Measurements from ENCODE around the gene PEX26. TPM values are rescaled to one million over a fixed set of nuclear protein-coding genes. Genes with fewer than 3 reads are reported as not detected.
"Not testable (repeated sequence)": the region's sequence is repeated elsewhere in the genome, so short reads cannot be mapped to it uniquely, and the experiment has no call there.

Gene PEX26
- total RNA-seq (2014; rRNA removed; shearing (Covaris generic)): 33.7 and 38.7 TPM in 2 replicates
- 66.9 and 80.5 TPM in 2 replicates for polyA plus RNA-seq (2015; cell fraction: cytosol; rRNA removed)
- polyA plus RNA-seq (2015; cell fraction: nucleus; rRNA removed): 35.1 and 37.9 TPM in 2 replicates

DNA sequence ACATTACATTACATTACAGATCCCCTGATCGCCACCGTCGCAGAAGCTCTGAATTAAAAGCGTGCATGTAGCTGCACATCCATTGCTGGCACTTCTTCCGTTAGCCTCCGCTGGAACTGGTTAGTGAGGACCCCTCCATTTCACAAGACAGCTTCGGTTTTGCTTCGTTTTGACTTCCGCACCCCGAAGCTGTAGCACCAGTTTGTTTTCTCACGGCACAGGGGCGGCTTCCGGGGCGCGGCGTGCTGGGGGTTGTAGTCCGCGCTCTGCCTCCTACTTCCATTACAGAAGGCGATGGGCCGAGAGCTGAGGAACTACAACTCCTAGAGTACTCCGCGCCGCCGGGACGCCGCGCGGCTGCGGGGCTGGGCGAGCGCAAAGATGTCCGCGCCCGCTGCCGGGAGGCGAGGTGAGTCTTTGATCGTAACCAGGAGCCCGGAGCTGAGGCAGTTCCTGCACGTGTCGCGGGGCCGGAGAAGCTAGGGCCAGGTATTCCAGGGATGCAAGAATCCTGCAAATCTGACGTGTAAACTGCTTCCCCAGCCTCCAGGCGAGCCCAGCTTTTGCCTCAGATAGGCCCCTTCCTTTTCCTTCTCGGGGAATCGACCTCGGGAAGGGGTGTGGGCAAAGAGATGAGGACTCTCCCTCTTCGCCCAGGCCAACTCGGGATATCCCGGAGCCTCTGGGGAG, at the start of gene PEX26:
Gene PEX26 (plus strand): TSS at position 352 of the 690 bp plus-strand sequence. CDS start 387 bp downstream, outside the sequence.
- in situ Hi-C loops (cut with HindIII; ENCODE audit: low pct_unique_long_range_greater_than_20kb, low sequenced_read_pairs): no loop called here
- peak; percentile 96 for DNase-seq (ENCODE audit: low read depth, low spot score)

- in situ Hi-C loops (cut with HindIII; ENCODE audit: low pct_unique_long_range_greater_than_20kb, low sequenced_read_pairs): no loop called here
- no peak for DNase-seq (ENCODE audit: low read depth, low spot score)
These were observed 48.8 kb upstream of the PEX26 start for GRCh38 chr22:18028817-18029527.

DNA sequence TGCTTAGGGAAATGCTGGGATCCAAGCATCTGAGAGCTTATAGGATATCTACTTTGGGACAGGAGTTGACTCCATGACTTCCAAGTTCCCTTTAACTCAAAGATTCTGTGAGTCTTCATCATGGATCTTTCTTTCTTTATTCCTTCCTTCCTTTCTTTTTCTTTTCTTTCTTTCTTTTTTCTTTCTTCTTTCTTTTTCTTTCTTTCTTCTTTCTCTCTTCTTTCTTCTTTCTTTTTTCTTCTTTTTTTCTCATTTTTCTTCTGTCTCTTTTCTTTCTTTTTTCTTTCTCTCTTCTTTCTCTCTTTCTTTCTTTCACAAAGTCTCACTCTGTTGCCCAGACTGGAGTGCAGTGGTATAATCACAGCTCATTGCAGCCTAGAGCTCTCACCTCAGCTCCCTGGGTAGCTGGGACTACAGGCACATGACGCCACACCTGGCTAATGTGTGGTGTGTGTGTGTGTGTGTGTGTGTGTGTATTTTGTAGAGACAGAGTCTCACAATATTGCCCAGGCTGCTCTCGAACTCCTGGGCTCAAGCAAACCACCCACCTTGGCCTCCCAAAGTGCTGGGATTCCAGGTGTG, 48.0 kb upstream of the PEX26 start:
- no peak for DNase-seq (ENCODE audit: low read depth, low spot score)
- in situ Hi-C loops (cut with HindIII; ENCODE audit: low pct_unique_long_range_greater_than_20kb, low sequenced_read_pairs): no loop called here

DNA sequence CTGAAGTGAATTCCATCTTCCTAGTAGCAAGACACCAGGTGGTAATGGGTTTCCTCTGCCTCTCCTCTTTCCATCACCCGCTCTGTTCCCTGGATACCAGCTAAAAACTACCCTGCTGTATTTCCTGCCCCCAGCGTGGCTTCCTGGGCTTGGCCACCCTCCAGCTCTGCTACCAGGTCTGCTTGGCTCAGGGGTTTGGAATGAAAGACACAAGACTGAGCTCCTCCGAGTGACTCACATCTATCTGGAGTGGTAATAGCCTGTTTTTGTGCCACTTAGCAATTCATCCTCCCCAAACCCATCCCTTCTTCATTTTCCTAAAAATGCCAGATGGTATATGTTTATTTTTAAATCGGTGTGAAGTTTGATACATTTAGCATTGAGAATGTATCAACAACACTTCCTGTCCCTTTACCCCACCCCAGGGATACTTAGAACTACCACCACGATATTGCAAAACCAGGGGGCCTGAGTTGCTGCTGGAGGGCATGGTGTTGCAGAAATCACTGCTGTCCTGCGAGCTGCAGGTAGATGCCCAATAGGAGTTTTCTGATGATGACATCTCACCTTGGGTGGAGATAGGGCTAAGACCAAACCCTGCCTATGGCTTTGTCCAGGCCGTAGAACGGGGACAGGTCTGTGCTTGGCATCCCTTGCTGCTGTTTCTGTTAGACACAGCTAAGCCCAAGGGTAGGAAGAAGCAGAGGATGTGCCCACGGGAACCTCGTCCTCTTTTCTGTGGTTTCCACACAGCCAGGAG, 45.9 kb upstream of the PEX26 start:
- in situ Hi-C loops (cut with HindIII; ENCODE audit: low pct_unique_long_range_greater_than_20kb, low sequenced_read_pairs): no loop called here
- peak; percentile 49 for DNase-seq (ENCODE audit: low read depth, low spot score)

DNA sequence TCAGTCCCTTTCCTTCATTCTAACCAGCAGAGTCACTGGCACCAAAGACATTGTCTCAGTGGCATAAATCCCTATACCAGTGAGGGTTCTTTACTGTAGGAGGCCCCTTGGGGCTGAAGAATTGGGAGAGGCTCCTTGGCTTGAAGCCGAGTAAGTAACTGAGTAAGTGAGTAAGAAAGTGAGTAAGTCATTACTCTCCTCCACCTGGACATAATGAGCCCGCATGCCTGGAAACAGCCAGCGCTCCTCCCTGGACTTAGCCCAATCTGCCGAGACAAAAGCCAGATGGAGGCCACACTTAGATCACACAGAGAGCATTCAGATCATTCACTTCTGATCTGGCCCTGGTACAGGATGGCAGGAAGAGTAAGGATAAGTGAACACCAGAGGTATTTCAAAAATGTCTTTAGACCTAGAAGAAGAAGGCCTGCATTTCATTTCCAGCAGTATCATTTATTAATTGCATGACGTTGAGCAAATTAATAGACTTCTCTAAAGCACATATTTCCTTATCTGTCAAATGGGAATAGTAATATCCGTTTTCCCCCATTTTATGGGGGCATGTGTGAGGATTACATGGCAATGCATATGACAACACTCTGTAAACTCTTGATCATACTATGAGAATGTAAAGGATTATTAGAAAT, 45.2 kb upstream of the PEX26 start:
- DNase-seq (ENCODE audit: low read depth, low spot score): no peak
- in situ Hi-C loops (cut with HindIII; ENCODE audit: low pct_unique_long_range_greater_than_20kb, low sequenced_read_pairs): no loop called here

DNA sequence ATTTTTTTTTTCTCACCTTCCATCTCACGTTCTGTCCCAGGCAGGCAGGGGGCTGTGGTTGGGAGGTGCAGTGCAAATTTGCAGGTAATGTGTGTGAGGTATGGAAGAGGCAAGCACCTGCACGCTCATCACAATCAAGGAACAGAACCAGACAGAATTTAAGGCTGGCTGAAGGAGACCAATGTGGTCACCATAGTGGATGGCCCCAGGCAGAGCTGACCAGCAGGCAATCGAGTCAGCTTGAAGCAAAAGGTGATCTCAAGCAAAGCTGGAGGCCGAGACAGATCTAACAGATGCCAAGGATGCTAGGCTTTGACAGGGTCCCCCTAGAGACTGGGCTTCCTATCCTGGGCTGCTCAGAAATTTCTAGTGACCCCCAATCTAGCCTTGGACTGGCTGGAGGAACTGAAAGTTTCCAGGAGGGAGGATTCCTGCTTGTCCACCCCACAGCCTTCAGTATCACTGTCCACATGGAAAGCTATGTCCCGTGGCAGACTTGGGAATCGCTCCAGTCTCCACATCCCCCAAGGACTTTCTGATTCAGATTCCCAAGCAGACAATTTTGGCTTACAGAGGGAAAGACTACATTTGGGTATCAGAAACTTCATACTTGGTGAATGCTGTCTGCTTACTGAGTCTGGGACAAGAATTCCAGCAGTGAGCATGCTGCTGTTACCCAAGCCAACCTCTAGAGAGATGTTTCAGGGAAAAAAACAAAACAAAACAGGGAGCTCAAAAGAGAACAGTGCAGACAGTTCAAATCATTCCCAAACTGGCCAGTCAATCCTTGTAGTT, 44.4 kb upstream of the PEX26 start:
- in situ Hi-C loops (cut with HindIII; ENCODE audit: low pct_unique_long_range_greater_than_20kb, low sequenced_read_pairs): no loop called here
- no peak for DNase-seq (ENCODE audit: low read depth, low spot score)

- in situ Hi-C loops (cut with HindIII; ENCODE audit: low pct_unique_long_range_greater_than_20kb, low sequenced_read_pairs): no loop called here
- DNase-seq (ENCODE audit: low read depth, low spot score): no peak
These were observed 43.7 kb upstream of the PEX26 start for GRCh38 chr22:18034076-18034475.

DNA sequence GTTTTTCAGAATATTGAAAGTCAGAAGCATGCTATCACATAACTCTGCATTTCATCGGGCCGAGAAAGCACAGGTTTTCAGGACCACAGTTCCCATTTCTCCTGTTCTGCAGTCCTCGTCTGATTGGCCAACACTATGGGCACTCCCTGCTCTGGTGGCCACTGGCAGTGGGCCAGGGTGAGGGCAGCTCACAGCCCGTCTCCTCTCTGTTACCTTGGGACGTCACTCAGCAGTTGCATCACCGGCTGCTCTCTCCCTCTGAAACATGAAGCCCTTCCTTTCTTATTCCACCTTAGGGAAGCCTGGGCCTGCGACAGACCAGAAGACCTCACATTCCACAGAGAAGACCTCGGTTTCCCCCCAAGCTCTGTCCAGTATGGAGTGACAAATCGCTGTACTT, 42.0 kb upstream of the PEX26 start:
- in situ Hi-C loops (cut with HindIII; ENCODE audit: low pct_unique_long_range_greater_than_20kb, low sequenced_read_pairs): no loop called here

DNA sequence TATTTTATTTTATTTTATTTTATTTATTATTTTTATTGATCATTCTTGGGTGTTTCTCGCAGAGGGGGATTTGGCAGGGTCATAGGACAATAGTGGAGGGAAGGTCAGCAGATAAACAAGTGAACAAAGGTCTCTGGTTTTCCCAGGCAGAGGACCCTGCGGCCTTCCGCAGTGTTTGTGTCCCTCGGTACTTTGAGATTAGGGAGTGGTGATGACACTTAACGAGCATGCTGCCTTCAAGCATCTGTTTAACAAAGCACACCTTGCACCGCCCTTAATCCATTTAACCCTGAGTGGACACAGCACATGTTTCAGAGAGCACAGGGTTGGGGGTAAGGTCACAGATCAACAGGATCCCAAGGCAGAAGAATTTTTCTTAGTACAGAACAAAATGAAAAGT, 36.9 kb upstream of the PEX26 start:
- DNase-seq (ENCODE audit: low read depth, low spot score); in situ Hi-C loops (cut with HindIII; ENCODE audit: low pct_unique_long_range_greater_than_20kb, low sequenced_read_pairs): not testable (repeated sequence)

More for the DNA sequence above, 42.0 kb upstream of the PEX26 start:
- no peak for DNase-seq (ENCODE audit: low read depth, low spot score)

DNA sequence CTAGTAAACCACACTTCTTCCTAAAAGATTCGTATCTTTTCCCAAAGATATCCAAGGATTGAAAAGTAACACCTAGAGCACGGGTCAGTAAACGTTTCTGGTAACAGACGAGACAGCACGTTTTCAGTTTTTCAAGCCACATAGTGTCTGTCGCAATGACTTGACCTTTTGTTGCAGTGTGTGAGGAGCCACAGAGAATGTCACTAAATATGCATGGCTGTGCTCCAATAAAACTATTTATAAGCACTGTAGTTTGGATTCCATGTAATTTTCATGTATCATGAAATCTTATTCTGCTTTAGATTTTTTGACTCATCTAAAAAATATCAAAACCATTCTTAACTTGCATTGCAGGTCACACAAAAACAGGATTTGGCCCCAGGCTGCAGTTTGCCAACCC, 35.1 kb upstream of the PEX26 start:
- in situ Hi-C loops (cut with HindIII; ENCODE audit: low pct_unique_long_range_greater_than_20kb, low sequenced_read_pairs): no loop called here
- no peak for DNase-seq (ENCODE audit: low read depth, low spot score)

DNA sequence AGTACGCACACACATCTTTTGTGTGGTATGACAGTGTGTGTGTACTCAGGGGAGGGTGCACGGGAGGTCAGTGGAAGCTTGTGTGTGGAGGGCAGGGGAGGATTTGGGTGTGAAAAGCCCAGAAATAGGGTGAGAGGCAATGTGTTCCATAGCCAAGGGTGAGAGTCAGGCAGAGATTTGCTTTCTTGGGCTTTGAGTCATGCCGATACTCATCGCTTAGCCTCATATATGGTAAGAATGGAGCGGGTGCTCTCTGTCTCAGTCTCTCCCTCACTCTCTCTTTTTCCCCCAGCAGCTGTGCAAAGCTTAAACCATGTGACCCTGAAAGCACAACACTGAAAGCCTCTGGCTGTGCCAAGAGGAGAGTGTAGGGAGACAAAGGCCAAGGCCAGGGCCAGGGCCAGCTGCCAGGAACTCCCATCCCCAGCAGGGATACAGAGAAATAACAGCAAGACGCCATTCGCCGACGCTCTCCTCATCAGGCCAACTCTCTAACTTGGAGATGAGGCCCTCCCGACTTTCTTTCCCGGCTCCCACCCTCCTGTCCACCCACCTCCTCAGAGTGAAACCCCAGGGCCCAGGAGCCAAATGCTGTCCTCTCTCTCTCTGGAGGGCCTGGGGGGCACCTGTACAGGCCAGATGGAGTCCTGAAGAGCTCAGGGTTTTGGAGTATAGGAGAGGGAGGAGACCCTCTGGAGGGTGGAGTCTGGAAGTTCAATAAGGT, 33.1 kb upstream of the PEX26 start:
- DNase-seq (ENCODE audit: low read depth, low spot score): no peak
- in situ Hi-C loops (cut with HindIII; ENCODE audit: low pct_unique_long_range_greater_than_20kb, low sequenced_read_pairs): no loop called here

DNA sequence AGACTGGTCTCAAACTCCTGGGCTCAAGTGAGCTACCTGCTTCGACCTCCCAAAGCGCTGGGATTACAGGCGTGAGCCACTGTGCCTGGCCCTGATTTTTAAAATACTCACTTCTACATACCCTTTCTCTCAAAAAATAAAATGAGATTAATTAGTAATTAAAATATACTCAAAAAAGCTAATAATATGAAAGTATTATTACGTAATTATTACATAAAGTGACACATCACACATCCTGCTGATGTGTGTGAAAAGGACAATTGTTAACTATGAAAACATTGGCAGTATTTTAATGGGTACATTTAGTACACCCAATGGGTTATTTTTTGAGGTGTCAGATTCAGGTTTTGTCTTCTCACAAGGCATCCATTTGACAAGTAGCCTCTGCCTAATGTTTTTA, 32.0 kb upstream of the PEX26 start:
- in situ Hi-C loops (cut with HindIII; ENCODE audit: low pct_unique_long_range_greater_than_20kb, low sequenced_read_pairs): no loop called here
- no peak for DNase-seq (ENCODE audit: low read depth, low spot score)

DNA sequence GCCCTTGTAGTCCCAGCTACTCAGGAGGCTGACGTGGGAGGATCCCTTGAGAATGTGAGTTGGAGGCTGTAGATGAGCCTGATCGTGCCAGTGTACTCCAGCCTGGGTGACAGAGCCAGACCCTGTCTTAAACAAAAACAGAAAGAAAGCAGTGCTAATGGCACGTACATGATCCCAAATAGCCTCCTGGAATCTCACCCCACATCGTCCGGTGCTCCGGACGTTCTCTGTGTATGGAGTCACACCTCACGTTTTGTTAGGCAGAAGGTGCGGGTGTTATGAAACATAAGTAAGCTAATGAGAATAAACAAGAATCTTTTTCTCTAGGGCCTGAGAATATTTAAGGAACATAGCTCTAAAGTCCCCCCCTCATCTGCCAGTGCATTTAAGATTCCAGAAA, 29.7 kb upstream of the PEX26 start:
- in situ Hi-C loops (cut with HindIII; ENCODE audit: low pct_unique_long_range_greater_than_20kb, low sequenced_read_pairs): no loop called here
- DNase-seq (ENCODE audit: low read depth, low spot score): no peak

DNA sequence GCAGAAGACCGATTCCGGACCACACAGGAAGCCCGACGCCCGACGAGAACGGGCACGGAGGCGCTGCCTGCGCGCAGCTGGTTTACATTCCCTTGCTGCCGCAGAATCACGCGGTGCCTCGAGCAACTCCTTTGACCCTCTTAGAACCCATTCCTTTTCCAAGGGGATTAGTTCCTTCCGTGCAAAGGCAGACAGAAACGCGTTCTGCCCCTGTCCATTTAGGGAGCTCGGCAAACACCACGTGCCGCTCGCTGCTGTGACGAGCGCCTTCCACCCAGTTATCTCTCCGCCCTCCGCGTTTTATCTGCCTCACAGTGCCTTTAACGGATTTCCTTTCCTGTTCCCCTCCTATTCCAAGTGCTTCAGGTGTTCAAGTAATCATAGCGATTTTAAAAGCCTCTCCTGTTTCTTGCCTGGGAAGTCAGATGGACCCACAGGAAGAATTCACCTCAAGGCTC, 29.3 kb upstream of the PEX26 start:
- DNase-seq (ENCODE audit: low read depth, low spot score): no peak
- in situ Hi-C loops (cut with HindIII; ENCODE audit: low pct_unique_long_range_greater_than_20kb, low sequenced_read_pairs): no loop called here

DNA sequence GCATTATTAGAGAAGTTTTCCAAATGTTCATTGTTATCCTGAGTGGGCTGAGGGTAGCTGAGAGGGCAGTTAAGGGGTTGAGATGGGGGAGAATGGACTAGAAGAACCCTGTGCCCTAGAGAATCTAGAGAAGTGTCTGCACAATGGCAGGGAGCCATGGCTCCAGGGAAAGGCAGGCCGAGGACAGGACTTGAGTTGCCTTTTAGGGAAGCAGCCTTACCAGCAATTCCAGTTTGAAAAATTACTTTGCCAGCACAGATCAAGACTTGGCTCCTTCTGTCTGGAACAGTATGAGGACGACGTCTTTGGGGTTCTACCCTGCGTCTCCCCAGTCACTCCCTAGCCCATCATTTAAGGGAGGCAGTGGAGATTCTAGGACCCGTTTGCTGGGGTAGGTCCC, 27.7 kb upstream of the PEX26 start:
- in situ Hi-C loops (cut with HindIII; ENCODE audit: low pct_unique_long_range_greater_than_20kb, low sequenced_read_pairs): no loop called here
- no peak for DNase-seq (ENCODE audit: low read depth, low spot score)

- in situ Hi-C loops (cut with HindIII; ENCODE audit: low pct_unique_long_range_greater_than_20kb, low sequenced_read_pairs); DNase-seq (ENCODE audit: low read depth, low spot score): not testable (repeated sequence)
These were observed 26.7 kb upstream of the PEX26 start for GRCh38 chr22:18051113-18051512.
